ENCODE data around the gene TMTC1. TPM values are rescaled to one million over a fixed set of nuclear protein-coding genes. Genes with fewer than 3 reads are reported as not detected.

TMTC1 gene
- total and polyA plus RNA-seq, 5 donors from 2014 or later: not detected

GRCh38 chr12:29599381-29599780, 184.4 kb downstream of the TMTC1 start:
- H3K9me3 ChIP-seq (ENCODE audit: control insufficient read depth in 2 of 2, low read length in 2 of 2): no peaks in the 10 kb centered on the region
- DNase-seq (no peak), ATAC-seq (ENCODE audit: low read depth in 2 of 2) (no peak)
- H3K9me3 Mint-ChIP-seq: peaks cover 0 to 2% (median 0%) of the 10 kb centered on the region in 7 donors
- H3K27me3 Mint-ChIP-seq: peaks cover 10% of the 10 kb centered on the region
- H3K4me1 Mint-ChIP-seq: no peaks in the 10 kb centered on the region
- H3K4me3 Mint-ChIP-seq: no peak overlapping the region
- no peak overlapping the region for H3K27ac Mint-ChIP-seq
- H3K27me3 ChIP-seq (ENCODE audit: control insufficient read depth, insufficient read depth, low read length): no peaks in the 10 kb centered on the region
- no peaks in the 10 kb centered on the region for H3K36me3 Mint-ChIP-seq
- no peaks in the 10 kb centered on the region for H3K36me3 ChIP-seq (ENCODE audit: control insufficient read depth, insufficient read depth, low read length)
- no peak overlapping the region for H3K27ac ChIP-seq (ENCODE audit: insufficient read depth, low read length, poor library complexity, severe bottlenecking)
- H3K4me1 ChIP-seq (ENCODE audit: control insufficient read depth, insufficient read depth, low read length, poor library complexity, severe bottlenecking): no peaks in the 10 kb centered on the region
- H3K4me3 ChIP-seq (ENCODE audit: low read depth, low read length): no peak overlapping the region

- Mint-ChIP-seq H3K9me3 (peaks cover 0 to 8% (median 0%) of the 10 kb centered on the region in 7 donors), H3K36me3 (no peaks in the 10 kb centered on the region), H3K4me3 (no peak overlapping the region), H3K27ac (no peak overlapping the region), H3K4me1 (no peaks in the 10 kb centered on the region), H3K27me3 (peaks cover 7% of the 10 kb centered on the region)
- Histone ChIP-seq H3K27me3 (ENCODE audit: control insufficient read depth, insufficient read depth, low read length) (no peaks in the 10 kb centered on the region), H3K27ac (ENCODE audit: insufficient read depth, low read length, poor library complexity, severe bottlenecking) (no peak overlapping the region), H3K9me3 (ENCODE audit: control insufficient read depth in 2 of 2, low read length in 2 of 2) (no peaks in the 10 kb centered on the region), H3K4me3 (ENCODE audit: low read depth, low read length) (no peak overlapping the region), H3K36me3 (ENCODE audit: control insufficient read depth, insufficient read depth, low read length) (no peaks in the 10 kb centered on the region), H3K4me1 (ENCODE audit: control insufficient read depth, insufficient read depth, low read length, poor library complexity, severe bottlenecking) (no peaks in the 10 kb centered on the region)
- ATAC-seq (ENCODE audit: low read depth in 2 of 2): no peak
- DNase-seq: no peak
Measured at GRCh38 chr12:29595071-29595755, 188.5 kb downstream of the TMTC1 start.

GRCh38 chr12:29593001-29593400, 190.7 kb downstream of the TMTC1 start:
- Histone ChIP-seq H3K4me3 (ENCODE audit: low read depth, low read length) (no peak overlapping the region), H3K4me1 (ENCODE audit: control insufficient read depth, insufficient read depth, low read length, poor library complexity, severe bottlenecking) (no peaks in the 10 kb centered on the region), H3K36me3 (ENCODE audit: control insufficient read depth, insufficient read depth, low read length) (no peaks in the 10 kb centered on the region), H3K9me3 (ENCODE audit: control insufficient read depth in 2 of 2, low read length in 2 of 2) (no peaks in the 10 kb centered on the region), H3K27ac (ENCODE audit: insufficient read depth, low read length, poor library complexity, severe bottlenecking) (no peak overlapping the region), H3K27me3 (ENCODE audit: control insufficient read depth, insufficient read depth, low read length) (no peaks in the 10 kb centered on the region)
- no peaks in the 10 kb centered on the region for H3K36me3 Mint-ChIP-seq
- H3K9me3 Mint-ChIP-seq: peaks cover 0 to 8% (median 0%) of the 10 kb centered on the region in 7 donors
- no peaks in the 10 kb centered on the region for H3K4me1 Mint-ChIP-seq
- H3K27ac Mint-ChIP-seq: no peak overlapping the region
- no peak for DNase-seq
- ATAC-seq (ENCODE audit: low read depth in 2 of 2): no peak
- H3K4me3 Mint-ChIP-seq: no peak overlapping the region
- H3K27me3 Mint-ChIP-seq: peaks cover 6% of the 10 kb centered on the region

- H3K4me1 ChIP-seq (ENCODE audit: control insufficient read depth, insufficient read depth, low read length, poor library complexity, severe bottlenecking): no peaks in the 10 kb centered on the region
- DNase-seq: no peak
- Mint-ChIP-seq H3K36me3 (no peaks in the 10 kb centered on the region), H3K9me3 (peaks cover 0 to 8% (median 0%) of the 10 kb centered on the region in 7 donors), H3K27ac (no peak overlapping the region), H3K4me3 (no peak overlapping the region), H3K4me1 (no peaks in the 10 kb centered on the region), H3K27me3 (peaks cover 2% of the 10 kb centered on the region)
- no peaks in the 10 kb centered on the region for H3K36me3 ChIP-seq (ENCODE audit: control insufficient read depth, insufficient read depth, low read length)
- H3K27ac ChIP-seq (ENCODE audit: insufficient read depth, low read length, poor library complexity, severe bottlenecking): no peak overlapping the region
- no peak for ATAC-seq (ENCODE audit: low read depth in 2 of 2)
- H3K4me3 ChIP-seq (ENCODE audit: low read depth, low read length): no peak overlapping the region
- no peaks in the 10 kb centered on the region for H3K9me3 ChIP-seq (ENCODE audit: control insufficient read depth in 2 of 2, low read length in 2 of 2)
- H3K27me3 ChIP-seq (ENCODE audit: control insufficient read depth, insufficient read depth, low read length): no peaks in the 10 kb centered on the region
Measured at GRCh38 chr12:29591140-29592020, 192.4 kb downstream of the TMTC1 start.

- Histone ChIP-seq H3K4me3 (ENCODE audit: low read depth, low read length) (no peak overlapping the region), H3K36me3 (ENCODE audit: control insufficient read depth, insufficient read depth, low read length) (no peaks in the 10 kb centered on the region)
- no peak for ATAC-seq (ENCODE audit: low read depth in 2 of 2)
Measured at GRCh38 chr12:29589851-29590250, 193.9 kb downstream of the TMTC1 start.

GRCh38 chr12:29589286-29589820, 194.4 kb downstream of the TMTC1 start:
- H3K27me3 ChIP-seq (ENCODE audit: control insufficient read depth, insufficient read depth, low read length): no peaks in the 10 kb centered on the region
- no peak overlapping the region for H3K4me3 Mint-ChIP-seq
- H3K27ac ChIP-seq (ENCODE audit: insufficient read depth, low read length, poor library complexity, severe bottlenecking): no peak overlapping the region
- H3K4me1 ChIP-seq (ENCODE audit: control insufficient read depth, insufficient read depth, low read length, poor library complexity, severe bottlenecking): no peaks in the 10 kb centered on the region
- no peaks in the 10 kb centered on the region for H3K4me1 Mint-ChIP-seq
- ATAC-seq (ENCODE audit: low read depth in 2 of 2) (no peak), DNase-seq (no peak)
- H3K27me3 Mint-ChIP-seq: no peaks in the 10 kb centered on the region
- no peaks in the 10 kb centered on the region for H3K36me3 ChIP-seq (ENCODE audit: control insufficient read depth, insufficient read depth, low read length)
- no peaks in the 10 kb centered on the region for H3K9me3 ChIP-seq (ENCODE audit: control insufficient read depth in 2 of 2, low read length in 2 of 2)
- no peaks in the 10 kb centered on the region for H3K36me3 Mint-ChIP-seq
- no peak overlapping the region for H3K27ac Mint-ChIP-seq
- H3K4me3 ChIP-seq (ENCODE audit: low read depth, low read length): no peak overlapping the region
- H3K9me3 Mint-ChIP-seq: peaks cover 0 to 7% (median 0%) of the 10 kb centered on the region in 7 donors

More at GRCh38 chr12:29589851-29590250, 193.9 kb downstream of the TMTC1 start:
- Histone ChIP-seq H3K27me3 (ENCODE audit: control insufficient read depth, insufficient read depth, low read length) (no peaks in the 10 kb centered on the region), H3K9me3 (ENCODE audit: control insufficient read depth in 2 of 2, low read length in 2 of 2) (no peaks in the 10 kb centered on the region), H3K4me1 (ENCODE audit: control insufficient read depth, insufficient read depth, low read length, poor library complexity, severe bottlenecking) (no peaks in the 10 kb centered on the region), H3K27ac (ENCODE audit: insufficient read depth, low read length, poor library complexity, severe bottlenecking) (no peak overlapping the region)
- H3K36me3 Mint-ChIP-seq: no peaks in the 10 kb centered on the region
- no peaks in the 10 kb centered on the region for H3K27me3 Mint-ChIP-seq
- H3K9me3 Mint-ChIP-seq: peaks cover 0 to 7% (median 0%) of the 10 kb centered on the region in 7 donors
- H3K27ac Mint-ChIP-seq: no peak overlapping the region
- no peak for DNase-seq
- H3K4me3 Mint-ChIP-seq: no peak overlapping the region
- no peaks in the 10 kb centered on the region for H3K4me1 Mint-ChIP-seq

- H3K9me3 Mint-ChIP-seq: no peaks in the 10 kb centered on the region
- H3K4me1 ChIP-seq (ENCODE audit: control insufficient read depth, insufficient read depth, low read length, poor library complexity, severe bottlenecking): no peaks in the 10 kb centered on the region
- peaks cover 6% of the 10 kb centered on the region for H3K27me3 Mint-ChIP-seq
- no peak overlapping the region for H3K4me3 ChIP-seq (ENCODE audit: low read depth, low read length)
- DNase-seq (no peak), ATAC-seq (ENCODE audit: low read depth in 2 of 2) (no peak)
- no peaks in the 10 kb centered on the region for H3K27me3 ChIP-seq (ENCODE audit: control insufficient read depth, insufficient read depth, low read length)
- H3K36me3 Mint-ChIP-seq: no peaks in the 10 kb centered on the region
- H3K9me3 ChIP-seq (ENCODE audit: control insufficient read depth in 2 of 2, low read length in 2 of 2): no peaks in the 10 kb centered on the region
- H3K27ac ChIP-seq (ENCODE audit: insufficient read depth, low read length, poor library complexity, severe bottlenecking): no peak overlapping the region
- no peaks in the 10 kb centered on the region for H3K36me3 ChIP-seq (ENCODE audit: control insufficient read depth, insufficient read depth, low read length)
- no peak overlapping the region for H3K27ac Mint-ChIP-seq
- H3K4me3 Mint-ChIP-seq: no peak overlapping the region
- H3K4me1 Mint-ChIP-seq: no peaks in the 10 kb centered on the region
Measured at GRCh38 chr12:29582677-29583272, 201.0 kb downstream of the TMTC1 start.
